Right renal pelvis (tissue), 4 donors: ENCODE data around the gene KIAA1217. TPM values are rescaled to one million over a fixed set of nuclear protein-coding genes. Genes with fewer than 3 reads are reported as not detected.
"Not testable (repeated sequence)": the region's sequence is repeated elsewhere in the genome, so short reads cannot be mapped to it uniquely, and the experiment has no call there.

ENCODE experiments used
- DNase-seq, 4 donors: peaks; one replicate each; pipeline ENCODE4 v3.0.0-alpha.2; 2013; ENCODE audit warnings: low read depth in 4 of 4, low spot score in 3 of 4, missing footprints in 1 of 4
- polyA plus RNA-seq, 4 donors: library from polyadenylated mRNA; unstranded; fragments of 120-200 nt; gene quantifications; one replicate each; pipeline ENCODE4 v1.2.1, GENCODE V29; 2013; ENCODE audit not compliant: insufficient read length in 4 of 4

KIAA1217 gene
- polyA plus RNA-seq, 4 donors, result 77.7 to 94.6 (median 84.9) TPM

GRCh38 chr10:24432478-24433416 lies 223.8 kb downstream of the KIAA1217 start:
- no peak for DNase-seq

GRCh38 chr10:24433705-24434104 lies 224.8 kb downstream of the KIAA1217 start:
- DNase-seq, result no peak

- no peak for DNase-seq
These were observed 226.0 kb downstream of the KIAA1217 start for GRCh38 chr10:24434961-24435360.

- DNase-seq, result no peak
These were observed 226.4 kb downstream of the KIAA1217 start for GRCh38 chr10:24435374-24435773.

- DNase-seq, result no peak
These were observed 228.4 kb downstream of the KIAA1217 start for GRCh38 chr10:24437302-24437701.

GRCh38 chr10:24438800-24439199 lies 229.9 kb downstream of the KIAA1217 start:
- DNase-seq, result no peak

- no peak for DNase-seq
These were observed 231.0 kb downstream of the KIAA1217 start for GRCh38 chr10:24439935-24440334.

- DNase-seq, result no peak
These were observed 232.2 kb downstream of the KIAA1217 start for GRCh38 chr10:24440817-24441797.

GRCh38 chr10:24442234-24442633 lies 233.3 kb downstream of the KIAA1217 start:
- no peak for DNase-seq

- DNase-seq, result not testable (repeated sequence)
These were observed 233.8 kb downstream of the KIAA1217 start for GRCh38 chr10:24442641-24443174.

GRCh38 chr10:24444337-24444736 lies 235.4 kb downstream of the KIAA1217 start:
- DNase-seq, result no peak

- not testable (repeated sequence) for DNase-seq
These were observed 237.0 kb downstream of the KIAA1217 start for GRCh38 chr10:24445958-24446357.

GRCh38 chr10:24446739-24447138 lies 237.8 kb downstream of the KIAA1217 start:
- no peak for DNase-seq

- no peak for DNase-seq
These were observed 239.5 kb downstream of the KIAA1217 start for GRCh38 chr10:24448351-24448999.

GRCh38 chr10:24449321-24449740 lies 240.4 kb downstream of the KIAA1217 start:
- no peak for DNase-seq

GRCh38 chr10:24449769-24450310 lies 240.9 kb downstream of the KIAA1217 start:
- no peak for DNase-seq

- no peak for DNase-seq
These were observed 242.4 kb downstream of the KIAA1217 start for GRCh38 chr10:24451325-24451820.

GRCh38 chr10:24452030-24452429 lies 243.1 kb downstream of the KIAA1217 start:
- DNase-seq, result no peak

GRCh38 chr10:24453404-24453830 lies 244.5 kb downstream of the KIAA1217 start:
- DNase-seq, result no peak

- DNase-seq, result no peak
These were observed 245.0 kb downstream of the KIAA1217 start for GRCh38 chr10:24453973-24454372.
